ENCODE results near the gene AEBP1.

GRCh38 chr7:44065431-44066110 lies 38.6 kb upstream of the AEBP1 start, which contains the start of gene PGAM2:
- TF ChIP-seq CTCF (conservative IDR thresholded peaks at IDR 0.05 in 1 of 2, IDR thresholded peaks at IDR 0.05 in 1 of 2; ENCODE audit: low read depth in 1 of 2, low read length in 2 of 2) (no peak), EZH2 (IDR thresholded peaks at IDR 0.05; ENCODE audit: low read length, missing control alignments) (no peak)

Measured in fibroblast of lung (primary cell).